Activated CD4-positive, alpha-beta T cell treated with anti-CD3 and anti-CD28 coated beads, Interleukin-2, amount 50 U/mL, for 1 hour (primary cell): Measurements from ENCODE around the gene DDB1.

Experiments
- DNase-seq: peaks from one replicate; pipeline ENCODE4 v3.0.0-alpha.2; 2020

Gene DDB1

DNA sequence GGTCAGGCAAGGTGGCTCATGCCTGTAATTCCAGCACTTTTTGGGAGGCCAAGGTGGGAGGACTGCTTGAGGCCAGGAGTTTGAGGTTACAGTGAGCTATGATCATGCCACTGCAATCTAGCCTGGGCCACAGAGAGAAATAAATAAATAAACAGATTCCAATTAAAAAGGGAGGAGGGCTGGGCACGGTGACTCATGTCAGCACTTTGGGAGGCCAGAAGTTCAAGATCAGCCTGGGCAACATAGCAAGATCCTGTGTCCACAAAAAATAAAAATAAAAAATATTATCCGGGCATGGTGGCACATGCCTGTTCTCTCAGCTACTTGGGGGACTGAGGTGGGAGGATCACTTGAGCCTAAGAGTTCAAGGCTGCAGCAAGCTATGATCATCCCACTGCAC lies 21.3 kb upstream of the DDB1 start:
- no peak for DNase-seq

DNA sequence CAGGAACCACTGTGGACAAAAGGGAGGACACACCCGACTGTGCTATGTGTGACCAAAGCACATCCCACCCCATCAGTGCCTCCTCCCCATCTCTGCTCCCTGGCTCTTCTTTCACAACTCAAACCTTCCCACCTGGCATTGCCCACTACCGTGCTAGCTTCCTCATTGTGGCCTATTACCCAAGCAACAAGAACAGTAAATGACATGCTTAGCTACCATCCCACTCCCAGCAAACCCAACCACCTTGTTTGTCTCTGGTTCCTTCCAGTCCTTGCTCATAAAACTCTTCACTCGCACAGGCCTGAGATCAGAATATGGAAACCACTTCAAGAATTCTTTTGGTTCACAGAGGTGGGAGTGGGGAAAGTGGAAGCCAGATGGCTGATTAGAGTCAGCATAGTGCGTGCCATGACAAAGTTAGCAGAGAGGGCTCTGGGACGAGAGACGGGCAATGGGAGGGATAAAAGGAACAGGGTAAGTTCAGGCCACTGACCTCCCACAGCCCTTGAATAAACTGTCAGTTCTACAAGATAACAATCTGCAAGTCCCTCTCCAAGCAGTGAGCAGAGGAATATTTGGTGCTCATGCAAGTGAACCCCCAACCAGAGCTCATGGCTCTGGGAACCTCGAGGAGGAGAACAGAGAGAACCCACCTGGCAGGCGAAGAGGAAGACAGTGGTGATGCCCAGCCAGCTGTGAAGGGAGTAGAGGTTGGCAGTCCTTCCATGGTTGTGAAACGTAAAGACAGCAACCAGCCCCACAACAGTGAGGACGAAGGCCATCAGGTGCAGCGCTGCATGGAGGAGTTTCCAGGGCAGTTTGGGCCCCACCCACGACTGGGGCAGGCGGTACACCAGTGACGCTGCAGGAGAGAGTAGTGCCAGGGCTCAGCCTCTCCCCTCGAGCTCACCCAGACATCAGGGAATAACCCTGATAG lies 20.5 kb upstream of the DDB1 start:
- DNase-seq = no peak

DNA sequence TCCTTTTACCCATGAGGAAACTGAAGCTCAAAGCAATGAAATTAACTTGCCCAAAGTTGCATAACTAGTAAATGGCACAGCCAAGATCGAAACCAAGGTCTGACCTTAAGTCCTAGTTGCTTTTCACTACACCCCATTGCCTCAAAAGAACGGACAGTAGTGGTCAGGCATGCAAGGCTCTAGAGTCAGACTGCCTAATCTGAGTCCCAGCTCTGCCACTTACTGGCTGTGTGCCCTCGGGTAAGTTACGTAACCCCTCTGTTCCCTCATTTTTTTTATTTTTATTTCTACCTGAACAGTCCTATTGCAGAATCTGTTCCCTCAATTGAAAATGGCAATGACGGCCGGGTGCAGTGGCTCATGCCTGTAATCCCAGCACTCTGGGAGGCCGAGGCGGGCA lies 19.1 kb upstream of the DDB1 start:
- DNase-seq = no peak

DNA sequence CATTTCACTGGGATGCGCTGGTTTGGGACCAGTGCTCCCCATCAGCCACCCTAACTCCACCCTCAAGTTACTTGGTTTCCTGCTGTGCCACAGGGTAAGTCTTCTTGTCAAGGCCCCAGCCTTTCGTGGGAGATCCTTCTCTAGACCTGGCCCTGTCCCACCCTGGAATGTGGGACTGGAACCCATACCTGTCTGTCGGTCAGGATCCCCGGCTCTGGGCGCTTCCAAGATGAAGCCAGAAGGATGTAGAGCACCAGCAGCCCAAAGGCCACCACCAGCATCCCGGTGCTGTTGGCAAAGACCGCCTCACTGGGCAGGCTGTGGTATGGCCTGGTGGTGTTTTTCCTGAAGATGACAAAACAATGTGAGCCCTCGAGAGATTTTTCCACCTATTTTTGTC lies 17.9 kb upstream of the DDB1 start:
- DNase-seq = no peak

DNA sequence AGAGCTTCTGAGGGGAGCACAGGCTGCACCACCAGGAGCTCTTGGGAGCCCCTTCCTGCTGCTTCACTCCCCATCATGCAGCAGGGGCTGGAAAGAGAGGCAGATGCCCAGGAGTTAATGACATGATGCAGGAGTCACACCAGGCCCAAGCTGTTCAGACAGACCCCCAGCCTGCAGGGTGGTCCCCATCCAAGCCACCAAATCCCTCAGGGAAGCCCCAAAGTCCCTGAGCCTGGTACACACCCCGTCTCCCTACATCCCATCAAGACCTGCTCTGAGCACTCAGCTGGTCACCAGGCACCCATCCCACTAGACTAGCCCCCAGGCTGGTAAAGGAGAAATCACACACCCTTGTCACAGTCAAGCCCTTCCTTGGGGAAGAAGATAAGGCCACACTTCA lies 17.4 kb upstream of the DDB1 start:
- DNase-seq = no peak

DNA sequence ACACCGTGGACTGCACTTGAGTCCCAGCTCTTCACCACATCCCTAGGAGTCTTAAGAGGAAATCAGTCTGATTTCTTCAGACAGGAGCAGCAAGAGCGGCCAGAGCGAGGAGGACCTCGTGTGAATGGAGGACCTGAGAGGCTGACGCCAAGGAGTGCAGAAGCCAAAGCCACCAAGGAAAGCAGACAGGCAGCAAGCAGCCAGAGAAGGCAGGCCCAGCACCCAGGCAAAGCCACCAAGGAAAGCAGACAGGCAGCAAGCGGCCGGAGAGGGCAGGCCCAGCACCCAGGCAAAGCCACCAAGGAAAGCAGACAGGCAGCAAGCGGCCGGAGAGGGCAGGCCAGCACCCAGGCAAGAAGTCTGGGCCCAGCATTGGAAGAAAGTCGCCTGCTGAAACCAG lies 17.0 kb upstream of the DDB1 start:
- DNase-seq = no peak

DNA sequence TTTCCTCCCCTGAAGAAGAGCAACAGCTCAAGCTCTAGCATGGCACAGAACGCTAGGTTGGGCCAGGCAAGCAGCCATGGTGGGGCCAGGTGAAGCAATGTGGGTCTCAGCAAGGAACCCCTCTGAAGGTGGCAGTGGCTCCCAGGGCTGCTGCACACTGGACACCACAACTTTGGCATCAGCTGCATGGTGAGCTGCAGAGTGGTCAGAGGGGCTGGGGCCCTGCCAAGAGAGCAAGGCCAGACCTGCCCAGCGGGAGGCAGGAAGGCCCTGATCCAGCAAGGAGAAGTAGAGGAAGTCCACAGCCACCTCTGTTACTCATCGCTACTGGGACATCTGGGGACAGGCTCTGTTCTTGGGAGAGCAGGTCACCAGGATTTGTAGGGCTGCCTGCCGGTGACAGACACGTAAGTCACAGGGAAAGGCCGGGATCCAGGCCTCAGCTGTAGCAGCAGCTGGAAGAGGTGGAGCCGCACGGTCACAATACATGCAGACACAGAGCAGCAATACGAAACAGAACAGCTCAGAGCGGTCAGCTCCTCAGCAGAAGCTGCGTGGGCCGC lies 16.4 kb upstream of the DDB1 start:
- no peak for DNase-seq

DNA sequence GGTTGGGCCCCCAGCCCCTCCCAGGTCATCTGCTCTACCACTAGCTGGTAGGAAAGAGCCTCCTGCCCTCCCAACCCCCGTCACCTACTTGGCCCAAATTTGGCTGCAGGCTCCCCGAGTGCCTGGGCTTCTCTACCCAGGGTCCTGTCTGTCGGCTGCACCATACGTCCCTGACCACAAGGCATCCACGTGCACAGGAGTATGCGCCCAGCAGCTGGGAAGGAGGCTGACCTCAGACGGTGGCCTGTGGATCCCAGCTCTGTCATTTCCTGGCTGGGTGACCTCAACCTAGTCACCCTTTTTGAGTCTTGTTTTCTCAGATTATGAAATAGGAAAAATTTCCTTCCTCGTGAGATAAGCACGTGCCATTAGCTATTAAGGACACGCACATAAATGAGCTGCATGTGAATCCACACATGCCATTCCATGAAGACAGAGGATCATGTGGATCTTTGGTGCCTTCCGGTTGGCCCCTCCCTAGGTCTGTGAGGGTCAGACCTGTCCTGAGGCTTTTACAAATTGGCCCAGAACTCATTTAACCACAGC lies 15.1 kb upstream of the DDB1 start:
- DNase-seq = no peak

DNA sequence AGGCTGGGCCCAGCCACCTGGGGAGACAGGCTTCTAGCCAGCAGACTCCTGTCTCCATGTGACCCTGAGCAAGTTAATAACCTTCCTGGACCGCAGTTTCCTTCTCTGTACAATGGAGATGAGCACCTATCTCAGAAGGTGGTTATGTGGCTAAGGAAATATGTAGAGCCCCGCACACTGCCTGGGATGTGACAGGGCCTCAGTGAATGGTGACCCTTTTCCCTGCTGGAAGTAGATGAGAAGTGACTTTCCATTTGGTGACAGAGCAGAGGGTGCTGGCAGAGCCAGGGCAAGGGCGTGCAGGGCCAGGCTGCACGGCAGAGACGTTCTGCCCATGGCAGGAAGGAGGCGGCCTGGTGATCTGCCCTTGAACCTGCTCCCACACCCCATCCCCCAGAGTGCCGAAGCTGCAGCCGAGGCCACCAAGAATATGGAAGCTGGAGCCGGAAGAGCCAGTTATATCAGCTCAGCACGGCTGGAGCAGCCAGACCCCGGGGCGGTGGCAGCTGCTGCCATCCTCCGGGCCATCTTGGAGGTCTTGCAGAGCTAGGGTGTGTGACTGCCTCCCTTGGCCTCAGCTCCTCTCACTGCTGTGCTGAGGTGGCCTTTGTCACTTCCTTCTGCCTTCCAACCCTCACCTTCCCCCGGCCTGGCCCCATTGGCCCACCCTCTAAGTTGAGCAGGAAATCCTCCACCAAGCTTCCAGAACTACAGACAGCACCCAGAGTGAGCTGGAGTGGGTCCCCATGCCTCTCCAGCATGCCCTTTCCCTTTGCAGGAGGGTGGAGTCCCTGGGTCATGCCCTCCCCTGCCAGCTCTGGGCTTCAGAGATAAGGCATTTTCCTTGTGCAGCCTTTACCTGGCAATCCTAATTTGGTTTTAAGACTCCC lies 13.3 kb upstream of the DDB1 start:
- DNase-seq = no peak

DNA sequence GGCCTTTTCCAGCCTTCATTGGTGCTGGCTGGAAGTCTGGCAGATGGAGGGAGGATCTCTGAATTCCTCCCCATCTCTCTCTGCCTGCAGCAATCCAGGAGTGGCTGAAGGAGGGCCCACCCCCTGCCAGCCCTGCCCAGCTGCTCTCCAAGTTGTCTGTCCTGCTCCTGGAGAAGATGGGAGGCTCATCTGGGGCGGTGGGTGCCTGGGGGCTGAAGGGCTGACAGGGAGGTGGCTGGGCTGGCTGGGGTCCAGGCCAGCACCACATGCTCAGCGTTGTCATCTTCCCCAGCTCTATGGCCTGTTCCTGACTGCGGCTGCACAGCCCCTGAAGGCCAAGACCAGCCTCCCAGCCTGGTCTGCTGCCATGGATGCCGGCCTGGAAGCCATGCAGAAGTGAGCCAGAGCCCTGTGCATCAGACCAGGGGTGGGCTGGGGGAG lies 12.3 kb upstream of the DDB1 start:
- DNase-seq = no peak

DNA sequence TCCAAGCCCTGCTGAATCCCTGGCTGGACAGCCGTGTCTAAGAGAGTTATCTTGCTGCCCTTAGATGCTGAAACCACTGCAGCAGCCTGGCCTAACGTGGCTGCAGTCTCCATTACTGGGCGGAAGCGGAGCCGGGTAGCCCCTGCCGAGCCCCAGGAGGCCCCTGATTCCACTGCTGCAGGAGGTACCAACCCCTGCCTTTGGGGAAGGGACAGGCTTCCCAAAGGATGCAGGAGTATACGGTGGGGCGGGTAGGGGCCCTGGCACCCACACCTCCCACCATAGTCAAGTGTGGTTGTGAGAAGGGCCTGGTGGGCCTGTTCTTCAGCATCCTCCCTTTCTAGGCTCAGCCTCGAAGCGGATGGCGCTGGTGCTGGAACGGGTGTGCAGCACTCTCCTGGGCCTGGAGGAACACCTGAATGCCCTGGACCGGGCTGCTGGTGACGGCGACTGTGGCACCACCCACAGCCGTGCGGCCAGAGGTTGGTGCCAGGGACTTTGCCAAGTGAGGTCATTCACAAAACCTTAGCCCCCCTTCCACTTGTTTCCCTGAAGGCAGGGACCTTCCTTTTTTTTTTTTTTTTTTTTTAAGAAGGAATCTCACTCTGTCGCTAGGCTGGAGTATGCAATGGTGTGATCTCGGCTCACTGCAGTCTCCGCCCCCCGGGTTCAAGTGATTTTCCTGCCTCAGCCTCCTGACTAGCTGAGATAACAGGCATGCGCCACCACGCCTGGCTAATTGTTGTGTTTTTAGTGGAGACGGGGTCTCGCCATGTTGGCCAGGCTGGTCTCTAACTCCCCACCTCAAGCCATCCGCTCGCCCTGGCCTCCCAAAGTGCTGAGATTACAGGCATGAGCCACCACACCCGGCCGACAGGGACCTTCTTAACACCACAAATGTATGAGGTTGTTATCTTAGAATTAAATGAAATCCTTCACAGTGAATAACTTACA lies 11.2 kb upstream of the DDB1 start:
- DNase-seq = no peak

DNA sequence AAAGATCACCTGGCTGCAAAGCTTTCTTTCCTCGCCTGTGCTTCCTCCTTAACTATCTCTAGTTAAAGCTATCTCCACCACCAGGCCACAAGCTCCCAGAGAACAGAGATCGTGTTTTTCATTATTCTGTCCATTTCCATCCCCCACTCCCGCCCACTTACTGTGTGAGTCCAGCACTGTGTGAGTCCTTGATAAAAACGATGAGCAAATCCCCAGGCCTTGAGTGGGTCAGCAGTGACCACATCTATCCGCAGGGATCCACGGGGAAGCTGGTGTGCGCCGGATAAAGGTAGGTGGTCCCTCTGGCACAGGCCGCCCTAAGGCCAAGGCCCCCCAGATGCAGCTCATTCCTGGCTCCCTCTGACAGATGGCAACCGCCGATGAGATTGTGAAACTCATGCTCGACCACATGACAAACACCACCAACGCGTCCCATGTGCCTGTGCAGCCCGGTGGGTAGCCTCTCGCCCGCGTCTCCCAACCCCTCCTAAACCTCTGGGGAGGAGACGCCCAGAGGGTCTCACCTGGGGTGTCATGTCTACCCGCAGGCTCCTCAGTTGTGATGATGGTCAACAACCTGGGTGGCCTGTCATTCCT lies 9.4 kb upstream of the DDB1 start:
- no peak for DNase-seq

DNA sequence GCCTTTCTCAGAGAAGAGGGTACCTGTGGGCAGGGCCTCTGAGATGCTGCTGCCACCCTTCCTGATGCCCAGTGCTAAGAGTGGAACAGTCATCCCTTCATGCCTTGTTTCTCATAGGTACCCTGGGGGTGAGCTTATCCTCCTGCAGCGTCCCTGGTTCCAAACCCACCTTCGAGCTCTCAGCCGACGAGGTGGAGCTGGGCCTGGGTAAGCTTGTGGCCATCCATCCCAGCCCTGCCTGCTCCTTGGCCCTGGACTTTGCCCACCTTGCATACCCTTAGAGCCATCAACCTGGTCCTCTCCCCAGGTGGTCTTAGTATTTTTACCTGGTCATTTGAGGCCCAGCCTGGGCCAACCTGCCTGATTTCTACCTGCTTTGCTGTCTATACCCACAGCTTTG lies 8.8 kb upstream of the DDB1 start:
- DNase-seq = no peak

DNA sequence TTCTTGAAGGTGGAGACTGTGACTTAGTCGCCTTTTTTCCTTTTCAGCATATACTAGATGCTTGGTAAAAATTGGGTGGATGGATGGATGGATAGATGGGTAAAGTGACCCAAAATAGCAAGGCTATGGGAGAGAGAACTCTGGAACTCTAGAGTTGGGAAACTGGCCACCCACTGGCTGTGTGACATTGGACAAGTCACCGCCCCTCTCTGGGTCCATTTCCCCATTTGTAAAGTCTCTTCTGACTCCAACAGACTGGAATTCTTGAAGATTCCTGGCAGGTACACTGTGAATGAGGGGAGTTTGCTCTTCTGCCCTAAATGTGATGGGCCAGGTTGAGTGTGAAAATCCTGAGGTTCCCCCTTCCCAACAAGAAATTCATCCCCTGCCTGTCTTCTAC lies 8.1 kb upstream of the DDB1 start:
- no peak for DNase-seq

DNA sequence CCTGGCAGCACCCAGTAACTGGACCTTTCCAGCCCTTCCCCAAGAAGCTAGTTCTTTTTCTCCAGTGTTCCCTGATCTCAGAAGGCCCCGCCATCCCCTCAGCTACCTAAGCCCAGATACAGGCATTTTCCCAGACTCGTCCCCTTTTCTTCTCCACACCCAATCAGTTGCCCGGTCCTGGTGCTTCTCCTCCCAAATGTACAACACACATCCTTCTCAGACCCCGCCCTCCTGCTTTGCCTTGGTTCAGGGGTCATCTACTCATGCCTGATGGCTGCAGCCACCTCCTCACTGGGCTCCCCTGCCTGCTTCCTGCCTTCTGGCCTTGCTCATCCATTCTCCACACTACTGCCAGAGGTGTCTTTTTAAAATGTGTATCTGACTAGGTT lies 6.6 kb upstream of the DDB1 start:
- no peak for DNase-seq

DNA sequence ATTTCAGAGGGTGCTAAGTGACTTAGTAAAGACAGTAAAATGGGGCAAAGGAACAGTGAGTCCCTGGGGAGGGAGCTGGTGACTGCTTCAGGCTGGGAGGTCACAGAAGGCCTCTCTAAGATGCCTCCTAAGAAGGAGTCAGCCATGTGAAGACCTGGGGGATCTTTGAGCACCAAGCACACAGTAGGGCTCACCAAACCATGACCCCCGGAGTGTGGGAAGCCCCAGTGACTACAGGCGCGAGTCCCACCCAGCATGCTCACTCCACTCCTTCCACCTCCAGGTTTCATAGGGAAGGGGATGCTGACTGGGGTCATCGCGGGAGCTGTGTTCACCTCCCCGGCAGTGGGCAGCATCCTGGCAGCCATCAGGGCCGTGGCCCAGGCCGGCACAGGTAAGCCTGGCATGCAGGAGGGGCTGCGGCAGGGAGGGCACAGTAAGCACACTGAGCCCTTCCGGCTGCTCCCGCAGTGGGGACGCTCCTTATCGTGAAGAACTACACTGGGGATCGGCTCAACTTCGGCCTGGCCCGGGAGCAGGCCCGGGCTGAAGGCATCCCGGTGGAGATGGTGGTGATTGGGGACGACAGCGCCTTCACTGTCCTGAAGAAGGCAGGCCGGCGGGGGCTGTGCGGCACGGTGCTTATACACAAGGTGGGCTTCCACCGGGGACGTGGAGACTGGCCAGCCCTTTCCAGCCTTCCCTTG lies 6.0 kb upstream of the DDB1 start:
- DNase-seq = no peak

DNA sequence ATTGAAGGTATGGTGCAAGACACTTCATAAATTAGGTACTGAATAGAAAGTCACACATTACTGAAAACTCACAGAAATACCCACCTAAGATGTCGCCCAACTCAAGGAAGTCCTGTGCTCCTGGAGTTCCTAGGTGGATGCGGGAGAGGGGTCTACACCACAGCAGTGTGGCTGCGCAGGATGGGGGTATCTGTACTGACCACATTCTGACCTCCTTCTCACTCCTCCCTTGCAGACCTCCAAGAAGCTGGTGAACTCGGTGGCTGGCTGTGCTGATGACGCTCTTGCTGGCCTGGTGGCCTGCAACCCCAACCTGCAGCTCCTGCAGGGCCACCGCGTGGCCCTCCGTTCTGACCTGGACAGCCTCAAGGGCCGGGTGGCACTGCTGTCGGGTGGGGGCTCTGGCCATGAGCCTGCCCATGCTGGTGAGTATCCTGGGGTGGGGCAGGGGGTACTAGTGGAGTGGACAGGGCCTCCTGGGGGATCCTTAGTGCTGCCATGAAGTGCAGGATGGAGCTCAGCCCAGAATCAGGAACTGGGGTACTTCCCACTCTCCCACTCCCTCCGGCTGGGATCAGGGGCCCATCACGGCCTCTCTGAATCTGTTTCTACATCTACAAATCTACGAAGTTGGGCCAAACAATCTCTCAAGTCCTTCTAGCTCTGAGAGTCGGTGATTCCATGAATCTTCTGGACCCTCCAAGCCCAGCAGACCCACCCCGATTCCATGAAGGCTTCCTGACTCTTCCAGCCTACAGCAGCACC lies 5.0 kb upstream of the DDB1 start:
- DNase-seq = no peak

DNA sequence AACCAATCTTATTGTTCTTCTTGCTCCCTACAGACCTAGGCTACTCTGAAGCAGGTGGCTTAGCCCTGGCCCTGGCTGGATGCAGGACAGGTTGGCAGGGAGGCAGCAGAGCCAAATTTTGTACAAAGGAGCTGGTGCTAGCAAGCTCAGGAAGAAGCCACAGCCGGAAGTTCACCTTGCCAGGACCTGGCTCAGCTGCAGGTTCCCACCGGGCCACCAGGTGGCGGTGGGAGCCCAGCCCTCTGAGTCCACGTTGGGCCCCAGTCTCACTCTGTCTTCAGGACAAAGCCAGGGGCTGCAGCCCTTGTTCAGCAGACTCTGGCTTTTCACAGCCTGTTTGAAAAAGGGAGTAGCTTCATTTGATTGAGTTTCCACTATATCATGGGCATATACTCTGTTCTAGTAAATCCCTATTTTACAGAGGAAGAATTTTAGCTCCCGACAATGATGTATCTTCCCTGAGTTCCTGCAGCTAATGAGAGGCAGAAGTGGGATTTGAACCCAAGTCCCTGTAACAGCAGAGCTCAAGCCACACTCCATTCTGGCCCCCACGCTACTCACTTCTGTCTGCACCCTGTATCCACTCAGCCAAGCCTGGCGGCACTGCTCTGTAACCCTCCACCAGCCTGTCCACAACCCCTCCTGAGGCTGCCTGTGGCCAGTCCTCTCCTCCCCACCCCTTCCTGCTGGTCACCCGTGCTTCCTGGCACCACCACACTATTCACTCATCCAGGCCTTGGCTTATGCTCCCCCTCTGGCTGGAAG lies 3.4 kb upstream of the DDB1 start:
- DNase-seq = peak; percentile 76

DNA sequence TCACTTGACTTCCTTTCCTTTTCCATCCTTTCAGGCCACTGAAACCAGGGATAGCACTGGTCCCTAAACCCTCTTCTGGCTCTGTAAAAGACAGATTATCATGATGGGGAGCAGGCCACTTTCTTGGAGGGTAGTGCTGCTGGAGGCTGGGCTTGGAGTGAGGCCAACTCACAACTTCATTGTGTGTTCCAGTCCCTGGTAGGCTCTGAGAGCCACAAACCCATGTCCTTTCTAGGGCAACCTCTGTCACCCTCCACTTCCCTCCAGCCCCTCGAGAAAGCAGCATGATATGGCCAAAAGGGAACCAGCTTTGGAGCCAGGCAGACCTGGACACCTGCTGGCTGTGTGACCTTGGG lies 2.4 kb upstream of the DDB1 start:
- DNase-seq = no peak
